Muscle layer of duodenum (tissue), 2 donors: Measurements from ENCODE around the gene TIMM10B.

Experiments used
- H3K27ac ChIP-seq: one replicate; pipeline ENCODE4 v1.7.0; 2013; ENCODE audit warnings: mild to moderate bottlenecking, low read length
- H3K27me3 ChIP-seq: one replicate; pipeline ENCODE4 v1.7.0; 2013; ENCODE audit warnings: low read depth, mild to moderate bottlenecking, control low read depth, low read length
- H3K36me3 ChIP-seq, 2 donors: one replicate each; pipeline ENCODE4 v1.7.0; 2013; ENCODE audit warnings: low read length in 2 of 2, control low read depth in 1 of 2, mild to moderate bottlenecking in 1 of 2; ENCODE audit not compliant: insufficient read depth in 2 of 2, control insufficient read depth in 1 of 2
- H3K4me1 ChIP-seq, 2 donors: one replicate each; pipeline ENCODE4 v1.7.0; 2013; ENCODE audit warnings: low read length in 2 of 2, mild to moderate bottlenecking in 2 of 2, control low read depth in 1 of 2, moderate library complexity in 1 of 2; ENCODE audit not compliant: insufficient read depth in 2 of 2, control insufficient read depth in 1 of 2
- H3K4me3 ChIP-seq, 2 donors: one replicate each; pipeline ENCODE4 v1.7.0; 2013; ENCODE audit warnings: low read length in 2 of 2, low read depth in 1 of 2, mild to moderate bottlenecking in 1 of 2
- H3K9me3 ChIP-seq, 2 donors: one replicate each; pipeline ENCODE4 v1.7.0; 2013; ENCODE audit warnings: low read length in 2 of 2, control low read depth in 1 of 2, mild to moderate bottlenecking in 1 of 2; ENCODE audit not compliant: control insufficient read depth in 1 of 2
- donor health status: healthy.

The TIMM10B gene

DNA sequence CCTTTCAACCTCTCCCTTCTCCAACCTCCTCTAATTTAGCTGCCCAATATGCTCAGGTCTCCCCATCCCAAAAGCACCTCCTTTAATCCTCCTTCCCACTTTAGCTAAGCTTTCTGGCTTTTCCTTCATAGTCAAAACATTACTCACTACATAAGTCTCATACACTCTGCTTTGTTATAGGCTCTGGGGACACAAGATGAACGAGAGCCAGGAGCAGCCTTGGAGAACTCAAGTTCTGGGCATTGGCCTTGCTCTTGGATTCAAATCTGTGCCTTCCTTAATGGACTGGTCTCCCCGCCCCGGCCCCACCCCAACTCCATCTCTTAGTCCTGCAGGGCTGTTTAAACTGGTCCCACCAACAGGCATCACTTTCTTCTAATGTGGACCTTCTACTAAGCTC lies 29.1 kb upstream of the TIMM10B start:
- peaks cover 52 to 79% of the 10 kb centered on the region in 2 donors for H3K36me3 ChIP-seq
- H3K9me3 ChIP-seq = no peaks in the 10 kb centered on the region
- H3K4me1 ChIP-seq = no peaks in the 10 kb centered on the region
- no peak overlapping the region for H3K4me3 ChIP-seq
- H3K27ac ChIP-seq = no peak overlapping the region
- no peaks in the 10 kb centered on the region for H3K27me3 ChIP-seq

DNA sequence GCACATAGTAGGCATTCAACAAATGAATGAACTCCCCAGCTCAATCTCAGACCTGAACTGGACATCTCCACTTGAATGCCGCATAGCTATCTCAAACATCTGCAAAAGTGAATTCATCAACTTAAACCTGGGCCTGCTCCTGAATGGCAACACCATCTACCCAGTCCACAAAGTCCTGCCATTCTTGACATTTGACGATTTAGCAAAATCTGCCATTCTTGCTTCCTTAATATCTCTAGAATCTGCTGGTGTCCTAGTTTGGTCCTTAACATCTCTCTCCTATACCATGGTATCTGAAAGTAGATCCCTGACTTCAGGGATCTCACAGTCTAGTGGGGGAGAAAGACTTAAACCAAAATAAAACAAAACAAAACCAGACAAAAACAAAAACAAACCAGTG lies 28.1 kb upstream of the TIMM10B start:
- Histone ChIP-seq H3K4me1 (no peaks in the 10 kb centered on the region), H3K9me3 (no peaks in the 10 kb centered on the region), H3K4me3 (no peak overlapping the region), H3K27ac (no peak overlapping the region), H3K36me3 (peaks cover 55 to 88% of the 10 kb centered on the region in 2 donors), H3K27me3 (no peaks in the 10 kb centered on the region)

DNA sequence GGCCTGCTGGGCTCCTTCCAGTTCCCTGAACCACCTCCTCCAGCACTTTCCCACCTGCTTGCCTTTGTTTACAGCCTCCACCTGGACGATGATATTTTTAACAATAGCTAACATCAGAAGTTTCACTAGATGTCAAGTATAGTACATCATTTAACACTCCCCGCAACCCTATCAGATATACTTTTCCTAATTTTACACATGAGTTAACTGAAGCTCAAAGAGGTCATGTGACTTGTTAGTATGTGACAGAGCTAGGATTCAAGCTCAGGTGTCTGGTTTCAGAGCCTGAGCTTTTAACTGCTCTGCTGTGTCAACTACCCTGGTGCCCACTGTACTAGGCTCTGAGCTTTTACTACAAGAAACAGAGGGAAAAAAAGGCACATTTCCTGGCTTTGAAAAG lies 26.2 kb upstream of the TIMM10B start:
- no peaks in the 10 kb centered on the region for H3K4me1 ChIP-seq
- H3K27me3 ChIP-seq = no peaks in the 10 kb centered on the region
- H3K36me3 ChIP-seq = peaks cover 57 to 90% of the 10 kb centered on the region in 2 donors
- H3K27ac ChIP-seq = no peak overlapping the region
- no peaks in the 10 kb centered on the region for H3K9me3 ChIP-seq
- H3K4me3 ChIP-seq = no peak overlapping the region

DNA sequence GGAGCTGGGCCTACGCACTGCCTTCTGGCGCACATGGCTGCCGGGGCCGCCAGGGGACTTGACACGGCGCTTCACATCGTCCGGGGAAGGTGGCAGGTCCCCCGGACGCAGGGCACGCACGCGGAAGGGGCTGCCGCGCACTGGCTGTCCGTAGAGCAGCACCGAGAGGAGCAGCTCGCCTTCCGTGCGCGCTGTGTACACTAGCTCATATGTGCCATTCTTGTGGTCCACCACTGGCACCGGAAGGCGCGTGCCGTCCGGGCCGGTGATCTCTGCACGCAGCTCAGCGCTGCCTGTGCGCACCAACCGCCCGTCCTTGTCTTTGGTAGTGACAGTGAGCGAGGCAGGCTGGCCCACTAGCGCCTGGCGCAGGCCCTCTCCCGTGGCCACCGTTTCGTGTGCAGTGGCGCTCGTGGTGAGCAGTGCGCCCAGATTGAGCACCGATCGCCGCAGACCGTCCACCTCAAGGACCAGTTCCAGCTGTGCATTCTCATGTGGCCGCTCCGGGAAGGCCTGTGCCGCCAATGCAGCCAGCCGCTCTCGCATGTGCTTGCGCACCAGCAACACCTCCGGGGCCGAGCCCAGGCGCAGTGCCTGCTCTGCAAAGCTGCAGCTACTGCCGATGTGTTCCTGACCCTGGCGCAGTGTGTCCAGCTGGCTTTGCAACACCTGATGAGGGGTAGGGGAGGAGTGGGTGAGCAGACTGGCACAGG lies 24.8 kb upstream of the TIMM10B start:
- Histone ChIP-seq H3K4me3 (no peak overlapping the region), H3K9me3 (no peaks in the 10 kb centered on the region), H3K36me3 (peaks cover 48 to 76% of the 10 kb centered on the region in 2 donors), H3K27me3 (no peaks in the 10 kb centered on the region), H3K27ac (no peak overlapping the region), H3K4me1 (no peaks in the 10 kb centered on the region)

DNA sequence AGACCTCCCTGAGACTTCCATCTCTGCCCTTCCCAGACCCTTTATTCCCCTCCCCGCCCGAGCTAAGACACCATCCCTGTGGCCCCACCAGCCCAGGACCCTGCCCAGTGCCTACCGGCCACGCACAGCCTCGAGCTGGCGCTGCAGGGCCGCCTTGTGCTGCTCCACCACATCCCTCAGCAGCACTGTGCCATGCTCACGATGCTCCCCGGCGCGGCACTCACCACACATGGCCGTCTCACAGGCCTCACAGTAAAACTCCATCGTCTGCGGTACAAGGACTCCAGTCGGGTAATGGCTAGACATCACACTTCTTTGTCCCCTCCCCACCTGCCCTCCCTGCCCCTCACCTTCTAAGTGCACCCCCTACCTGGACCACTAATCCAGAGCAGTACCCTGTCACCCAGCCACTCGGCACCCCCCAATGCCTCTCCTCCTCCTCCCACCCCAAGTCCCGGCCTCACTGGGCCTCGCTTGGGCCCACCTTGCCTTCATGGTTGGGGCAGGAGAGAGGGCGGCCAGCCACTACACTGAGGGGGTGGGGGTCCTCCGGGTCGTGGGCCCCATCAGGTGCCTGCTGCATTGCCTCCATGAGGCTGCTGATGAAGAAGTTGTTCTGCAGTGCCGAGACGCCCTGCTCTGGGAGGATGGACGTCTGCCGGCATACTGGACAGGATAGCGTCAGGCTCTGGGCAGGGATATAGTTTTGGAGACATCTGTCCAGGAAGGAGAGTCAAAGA lies 23.6 kb upstream of the TIMM10B start:
- H3K4me3 ChIP-seq = no peak overlapping the region

DNA sequence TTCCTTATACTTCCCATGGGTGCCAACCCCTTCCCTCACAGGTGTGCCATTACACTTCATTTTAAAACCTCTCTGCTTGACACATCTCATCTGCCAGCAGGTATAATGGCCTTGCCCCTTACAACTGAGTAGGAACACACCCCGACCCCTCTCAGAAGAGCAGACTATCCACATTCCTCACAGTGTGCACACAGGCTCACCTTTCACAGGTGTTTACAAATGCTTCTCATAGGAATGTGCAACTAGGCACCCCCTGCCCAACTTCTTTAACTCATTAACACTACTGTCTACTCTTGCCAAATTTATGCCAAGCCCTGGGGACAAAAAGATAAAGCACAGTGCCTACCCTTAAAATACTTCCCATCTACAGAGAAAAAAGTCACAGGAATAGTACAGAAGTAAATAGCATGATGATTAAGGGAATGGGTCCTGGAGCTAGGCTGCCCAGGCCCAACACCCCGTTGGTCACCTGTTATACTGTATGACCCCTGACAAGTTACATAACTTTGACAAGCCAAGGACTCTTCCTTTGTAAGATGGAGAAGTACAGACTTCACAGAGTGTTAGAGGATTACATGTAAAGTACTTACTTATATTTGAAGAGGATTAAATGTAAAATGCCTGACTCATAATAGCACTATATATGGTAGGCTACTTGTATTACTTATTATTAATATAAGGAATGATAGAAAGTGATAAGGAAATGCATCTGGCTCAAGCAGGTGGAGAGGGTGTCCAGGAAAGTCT lies 22.8 kb upstream of the TIMM10B start:
- H3K36me3 ChIP-seq = peaks cover 44 to 64% of the 10 kb centered on the region in 2 donors
- no peaks in the 10 kb centered on the region for H3K4me1 ChIP-seq
- H3K27me3 ChIP-seq = no peaks in the 10 kb centered on the region
- H3K9me3 ChIP-seq = no peaks in the 10 kb centered on the region
- H3K27ac ChIP-seq = no peak overlapping the region
- no peak overlapping the region for H3K4me3 ChIP-seq

More for the DNA sequence above, 23.6 kb upstream of the TIMM10B start:
- no peak overlapping the region for H3K27ac ChIP-seq
- no peaks in the 10 kb centered on the region for H3K9me3 ChIP-seq
- H3K36me3 ChIP-seq = peaks cover 41 to 68% of the 10 kb centered on the region in 2 donors
- H3K4me1 ChIP-seq = no peaks in the 10 kb centered on the region
- H3K27me3 ChIP-seq = no peaks in the 10 kb centered on the region

DNA sequence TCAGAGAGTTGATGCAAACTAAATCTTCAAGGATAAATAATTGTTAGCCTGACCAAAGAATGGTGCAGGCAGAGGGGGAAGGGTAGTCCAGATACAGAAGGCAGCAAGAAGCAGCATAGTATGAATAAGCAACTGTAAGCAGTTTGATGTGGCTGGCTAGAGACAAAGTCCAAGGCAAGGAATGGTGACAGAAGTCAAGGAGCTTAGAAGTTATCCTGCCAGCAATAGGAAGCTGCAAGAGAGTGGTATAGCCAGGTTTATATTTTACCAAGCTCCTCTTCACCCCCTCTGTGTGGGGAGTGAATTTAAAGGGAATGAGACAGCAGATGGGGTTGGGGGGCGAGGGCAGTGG lies 22.2 kb upstream of the TIMM10B start:
- Histone ChIP-seq H3K27ac (no peak overlapping the region), H3K9me3 (no peaks in the 10 kb centered on the region), H3K27me3 (no peaks in the 10 kb centered on the region), H3K4me1 (no peaks in the 10 kb centered on the region), H3K4me3 (no peak overlapping the region), H3K36me3 (peaks cover 50 to 66% of the 10 kb centered on the region in 2 donors)

DNA sequence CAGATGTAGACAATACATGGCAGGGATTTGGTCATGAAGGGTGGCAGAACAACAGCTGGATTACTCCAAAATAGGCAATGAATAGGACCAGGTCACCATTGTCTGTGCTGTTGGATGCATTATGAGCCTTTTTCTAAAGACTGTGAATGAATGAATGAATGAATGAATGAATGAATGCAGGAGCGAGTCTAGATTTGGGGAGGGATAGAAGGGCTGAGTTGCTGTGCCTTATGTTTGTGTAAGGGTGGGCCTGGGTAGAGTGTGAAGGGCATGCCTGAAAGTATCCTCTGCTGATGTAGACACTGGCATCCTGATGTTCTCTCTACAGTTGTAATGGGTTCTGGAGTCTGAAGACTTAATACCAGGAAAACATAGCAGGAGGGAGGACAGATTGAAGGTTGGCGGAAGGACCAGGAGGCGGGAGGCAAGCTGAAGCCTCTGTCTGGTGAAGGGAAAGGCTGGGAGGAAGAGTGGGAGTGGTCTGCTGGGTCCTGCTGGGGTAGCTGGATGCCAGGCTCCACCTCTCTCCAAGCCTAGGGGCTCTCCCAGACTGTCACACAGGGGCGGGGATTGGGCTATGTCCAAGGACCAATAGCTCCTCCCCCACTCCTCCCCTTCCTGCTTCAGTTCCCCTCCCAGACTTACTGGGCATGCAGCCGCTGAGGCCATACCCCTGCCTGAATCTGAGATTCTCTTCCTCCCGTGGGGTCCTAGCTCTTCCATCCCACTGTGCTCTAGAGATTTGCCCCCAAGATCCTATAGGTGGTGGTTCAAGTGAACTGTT lies 12.4 kb upstream of the TIMM10B start:
- Histone ChIP-seq H3K4me1 (peaks cover 14 to 21% of the 10 kb centered on the region in 2 donors), H3K27me3 (no peaks in the 10 kb centered on the region), H3K36me3 (peaks cover 14 to 16% of the 10 kb centered on the region in 2 donors), H3K4me3 (no peak overlapping the region), H3K9me3 (no peaks in the 10 kb centered on the region), H3K27ac (peak overlapping the region; percentile 32)

DNA sequence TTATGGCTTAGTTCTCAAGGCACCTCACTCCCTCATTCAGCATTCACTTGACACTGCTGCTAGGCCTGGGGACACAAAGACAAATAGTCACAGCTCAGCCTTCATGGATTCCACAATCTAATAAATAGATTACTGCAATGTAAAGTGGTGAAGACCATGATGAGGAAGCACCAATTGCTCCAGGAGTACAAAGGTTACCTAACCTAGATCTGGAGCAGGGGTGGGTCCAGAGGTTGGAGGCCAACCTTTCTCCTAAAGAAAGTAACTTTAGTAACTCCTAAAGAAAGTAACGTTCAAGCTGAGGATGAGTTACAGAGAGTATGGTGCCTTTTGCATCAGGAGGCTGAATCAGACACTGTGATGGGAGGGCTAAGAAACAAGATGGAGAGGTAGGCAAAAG lies 11.7 kb upstream of the TIMM10B start:
- peaks cover 14 to 21% of the 10 kb centered on the region in 2 donors for H3K4me1 ChIP-seq
- H3K4me3 ChIP-seq = no peak overlapping the region
- H3K27me3 ChIP-seq = no peaks in the 10 kb centered on the region
- H3K27ac ChIP-seq = peak overlapping the region; percentile 28
- no peaks in the 10 kb centered on the region for H3K9me3 ChIP-seq
- H3K36me3 ChIP-seq = peaks cover 9% of the 10 kb centered on the region in 2 donors

DNA sequence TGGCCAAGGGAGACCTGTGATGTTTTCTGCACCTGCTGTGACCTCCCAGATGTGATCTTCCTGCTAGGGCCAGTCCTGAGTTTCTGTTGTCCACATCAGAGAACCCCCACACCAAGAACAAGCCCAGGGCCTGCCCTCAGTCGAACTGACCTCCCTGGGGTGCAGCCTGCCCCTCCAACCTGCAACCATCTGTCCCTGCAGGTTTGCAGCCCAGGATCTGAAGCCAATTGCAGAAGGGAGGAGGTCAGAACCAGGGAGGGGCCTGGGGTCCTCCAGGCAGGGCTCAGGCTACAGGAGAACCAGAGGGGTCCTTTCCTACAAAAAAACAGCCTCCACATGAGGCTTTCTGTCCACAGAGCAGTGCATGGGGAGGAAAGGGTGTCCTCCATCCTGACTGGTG lies 8.4 kb upstream of the TIMM10B start:
- Histone ChIP-seq H3K4me1 (peaks cover 19 to 21% of the 10 kb centered on the region in 2 donors), H3K9me3 (no peaks in the 10 kb centered on the region), H3K27me3 (no peaks in the 10 kb centered on the region), H3K36me3 (peaks cover 12 to 14% of the 10 kb centered on the region in 2 donors), H3K27ac (peak overlapping the region; percentile 5), H3K4me3 (peak overlapping the region; percentile 61 to 81)
